ENCODE results near the gene CHID1. TPM values are rescaled to one million over a fixed set of nuclear protein-coding genes. Genes with fewer than 3 reads are reported as not detected.

Gene CHID1
- total RNA-seq, 2 experiments from 2014 or later, result 69.8 to 72.0 TPM

- TF ChIP-seq CTCF (IDR thresholded peaks at IDR 0.05), result no peak
- POLR2A ChIA-PET, result no interaction called here
- intact Hi-C loops (cut with micrococcal nuclease), result no loop called here
- H3K4me1 Mint-ChIP-seq (ENCODE audit: low read depth), result peaks cover 20% of the 10 kb centered on the region
- peaks cover under 1% of the 10 kb centered on the region for H3K36me3 Mint-ChIP-seq (ENCODE audit: low read depth)
- no peaks in the 10 kb centered on the region for H3K27me3 Mint-ChIP-seq
- peak overlapping the region; percentile 26 for H3K27ac Mint-ChIP-seq
- H3K4me3 Mint-ChIP-seq, result no peak overlapping the region
- no peak for ATAC-seq
- no peak for DNase-seq
- CTCF ChIA-PET, result interaction anchor here (1.2 kb wide), 1 partner anchor 107 kb away, joined by 5 read pairs; no protein-coding TSS in a partner anchor
- H3K9me3 Mint-ChIP-seq, result no peaks in the 10 kb centered on the region
Observed at GRCh38 chr11:955154-956063, 44.8 kb upstream of the CHID1 start.

GRCh38 chr11:954392-955153, 44.0 kb upstream of the CHID1 start:
- Mint-ChIP-seq H3K9me3 (peaks cover 3% of the 10 kb centered on the region), H3K4me3 (no peak overlapping the region), H3K27me3 (no peaks in the 10 kb centered on the region), H3K27ac (peak overlapping the region; percentile 26), H3K36me3 (ENCODE audit: low read depth) (peaks cover 8% of the 10 kb centered on the region), H3K4me1 (ENCODE audit: low read depth) (peaks cover 20% of the 10 kb centered on the region)
- TF ChIP-seq CTCF (IDR thresholded peaks at IDR 0.05), result no peak
- ATAC-seq, result no peak
- no peak for DNase-seq
- intact Hi-C loops (cut with micrococcal nuclease), result no loop called here
- ChIA-PET POLR2A (no interaction called here), CTCF (interaction anchor here (1.2 kb wide), 1 partner anchor 106 kb away, joined by 5 read pairs; no protein-coding TSS in a partner anchor)

- H3K4me3 Mint-ChIP-seq, result no peak overlapping the region
- peaks cover 16% of the 10 kb centered on the region for H3K36me3 Mint-ChIP-seq (ENCODE audit: low read depth)
- intact Hi-C loops (cut with micrococcal nuclease), result no loop called here
- ChIA-PET CTCF (no interaction called here), POLR2A (no interaction called here)
- no peak for DNase-seq
- H3K4me1 Mint-ChIP-seq (ENCODE audit: low read depth), result peaks cover 20% of the 10 kb centered on the region
- TF ChIP-seq CTCF (IDR thresholded peaks at IDR 0.05), result no peak
- peaks cover 6% of the 10 kb centered on the region for H3K9me3 Mint-ChIP-seq
- no peak for ATAC-seq
- H3K27me3 Mint-ChIP-seq, result no peaks in the 10 kb centered on the region
- H3K27ac Mint-ChIP-seq, result no peak overlapping the region
Observed at GRCh38 chr11:953512-953911, 42.9 kb upstream of the CHID1 start.

- intact Hi-C loops (cut with micrococcal nuclease), result no loop called here
- ChIA-PET POLR2A (interaction anchor here (0.9 kb wide), 1 partner anchor 23 kb away, joined by 3 read pairs; no protein-coding TSS in a partner anchor), CTCF (no interaction called here)
- Mint-ChIP-seq H3K4me3 (no peak overlapping the region), H3K4me1 (ENCODE audit: low read depth) (peaks cover 20% of the 10 kb centered on the region), H3K36me3 (ENCODE audit: low read depth) (peaks cover 21% of the 10 kb centered on the region), H3K27me3 (no peaks in the 10 kb centered on the region), H3K27ac (no peak overlapping the region), H3K9me3 (peaks cover 10% of the 10 kb centered on the region)
- DNase-seq (no peak), ATAC-seq (no peak)
- TF ChIP-seq CTCF (IDR thresholded peaks at IDR 0.05), result no peak
Observed at GRCh38 chr11:952406-953385, 42.1 kb upstream of the CHID1 start.

Data from activated CD8-positive, alpha-beta T cell treated with anti-CD3 and anti-CD28 coated beads for 36 hours (primary cell).